ENCODE results near the gene GPBAR1.

Gene GPBAR1

GRCh38 chr2:218286570-218287459 lies 26.0 kb downstream of the GPBAR1 start:
- peak; percentile 91 for DNase-seq

DNA sequence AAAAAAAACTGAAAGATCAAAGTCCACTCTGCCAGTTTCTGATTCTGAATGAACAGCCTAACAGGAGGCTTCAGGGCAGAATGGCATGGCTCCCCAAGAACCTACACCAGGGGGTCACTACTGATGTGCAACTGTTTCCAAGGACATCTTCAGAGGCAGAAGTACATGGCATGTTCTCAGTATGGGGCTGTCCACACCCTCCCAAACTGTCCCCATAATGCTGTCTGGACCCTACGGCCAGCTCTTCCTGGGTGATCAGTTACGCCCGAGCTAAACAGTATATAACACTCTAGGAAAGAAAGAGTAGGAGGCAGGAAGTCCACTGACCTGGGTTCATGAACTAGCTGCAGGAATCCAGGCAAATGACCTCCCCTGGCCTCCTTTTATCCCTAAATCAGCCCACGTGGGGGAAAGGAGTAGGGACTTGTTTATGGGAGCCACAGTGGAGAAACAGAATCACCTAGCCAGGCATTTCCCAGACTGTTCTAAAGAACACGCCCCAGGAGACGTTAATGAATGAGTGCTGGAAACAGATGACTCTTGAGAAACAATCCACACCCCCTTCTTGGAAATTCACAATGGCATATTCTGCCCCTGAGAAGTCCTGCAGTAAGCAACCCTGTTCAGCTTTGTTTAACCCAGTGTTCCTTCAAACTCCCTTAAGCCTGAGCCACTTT lies 29.0 kb downstream of the GPBAR1 start:
- no peak for DNase-seq

GRCh38 chr2:218290316-218291261 lies 29.8 kb downstream of the GPBAR1 start:
- DNase-seq: no peak

GRCh38 chr2:218291318-218292047 lies 30.7 kb downstream of the GPBAR1 start:
- no peak for DNase-seq

DNA sequence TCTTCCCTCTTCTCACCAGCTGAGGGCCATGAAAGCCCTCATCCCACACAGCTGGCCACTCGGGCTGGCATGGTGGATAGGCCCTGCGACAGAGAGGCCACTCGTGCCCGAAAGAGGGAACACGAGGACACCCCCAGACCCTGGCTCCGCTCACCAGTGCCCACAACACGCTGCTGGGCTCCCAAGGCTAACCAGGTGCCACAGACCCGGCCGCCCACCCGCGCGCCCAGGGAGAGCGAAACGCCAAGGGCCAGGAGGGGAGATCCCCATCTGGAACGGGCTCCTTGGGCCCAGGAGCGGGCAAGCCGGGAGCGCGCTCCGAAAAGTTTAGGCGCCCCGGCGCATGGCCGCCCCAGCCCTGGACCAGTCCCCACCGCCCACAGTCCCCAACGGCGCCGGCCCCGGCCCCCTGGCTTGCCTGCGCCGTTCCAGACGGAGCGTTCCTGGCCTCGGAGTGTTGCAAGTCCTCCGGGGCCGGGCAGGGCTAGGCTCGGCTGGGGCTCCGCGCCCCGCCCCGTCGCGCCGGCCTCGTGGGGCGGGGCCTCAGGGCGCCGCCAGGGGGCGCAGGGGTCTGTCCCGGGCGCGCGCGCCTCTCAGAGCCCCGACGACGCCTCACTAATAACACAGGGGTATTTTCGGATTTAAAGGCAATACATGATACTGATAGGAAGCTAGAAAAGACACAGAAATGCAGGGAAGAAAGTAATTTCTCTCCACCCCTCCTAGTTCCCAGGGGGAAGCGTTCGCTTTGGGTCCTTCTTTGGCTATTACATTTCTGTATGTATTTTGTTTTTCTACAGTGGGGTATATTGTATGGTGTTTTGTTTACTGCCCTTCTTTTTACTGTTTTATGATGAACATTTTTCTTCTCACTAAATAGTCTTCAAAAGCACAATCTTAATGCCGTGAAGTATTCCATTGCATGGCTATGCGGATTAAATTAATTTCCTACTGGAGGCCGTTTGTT lies 31.5 kb downstream of the GPBAR1 start, which contains the start of gene TMBIM1:
TSS of gene TMBIM1 (minus strand) at position 456 of the 967 bp plus-strand sequence. CDS start 10,362 bp downstream, outside the sequence.
- peak; percentile 70 for DNase-seq

DNA sequence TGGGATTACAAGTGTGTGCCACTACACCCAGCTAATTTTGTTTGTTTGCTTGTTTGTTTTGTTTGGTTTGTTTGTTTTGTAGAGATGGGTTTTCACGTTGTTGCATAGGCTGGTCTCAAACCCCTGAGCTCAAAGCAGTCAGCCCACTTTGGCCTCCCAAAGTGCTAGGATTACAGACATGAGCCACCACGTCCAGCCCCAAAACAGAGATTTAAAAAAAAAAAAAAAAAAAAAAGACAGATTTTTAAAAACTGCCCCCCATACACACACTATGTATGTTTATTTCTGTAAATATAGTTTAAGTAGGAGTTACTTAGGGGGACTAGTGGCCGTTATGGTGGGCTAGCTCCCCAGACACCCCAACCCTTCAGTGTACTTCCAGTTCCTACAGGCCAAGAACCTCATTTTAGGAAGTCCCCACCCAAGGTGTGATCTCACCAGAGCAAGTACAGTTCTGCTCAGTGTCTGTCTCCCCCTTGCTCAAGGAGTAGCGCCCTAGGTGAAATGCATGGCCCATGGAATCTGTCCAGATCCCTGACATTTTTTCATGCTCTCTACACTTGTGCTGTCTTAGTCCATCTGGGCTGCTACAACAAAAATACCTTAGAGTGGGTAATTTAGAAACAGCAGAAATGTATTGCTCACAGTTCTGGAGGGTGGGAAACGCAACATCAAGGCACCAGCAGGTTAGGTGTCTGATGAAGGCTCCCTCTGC lies 33.1 kb downstream of the GPBAR1 start:
- no peak for DNase-seq

GRCh38 chr2:218294430-218295022 lies 33.7 kb downstream of the GPBAR1 start:
- no peak for DNase-seq

DNA sequence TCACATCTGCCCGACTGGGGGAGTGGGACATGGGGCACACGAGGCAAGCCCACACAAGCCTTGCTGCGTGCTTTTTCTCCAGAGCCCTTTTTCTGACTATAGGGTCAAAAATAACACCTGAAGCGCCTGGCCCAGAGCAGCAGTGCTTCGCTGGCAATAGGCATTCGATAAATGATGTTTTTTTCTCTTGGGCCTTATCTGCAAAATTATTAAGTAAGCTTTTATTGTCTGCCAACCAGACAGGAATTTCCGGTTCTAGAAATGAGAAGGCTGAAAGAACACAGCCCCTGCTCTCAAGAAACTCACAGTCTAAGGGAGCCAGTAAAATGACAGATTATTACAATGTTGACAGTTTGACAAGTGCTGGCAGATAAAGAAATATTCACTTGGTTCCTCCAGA lies 34.2 kb downstream of the GPBAR1 start:
- no peak for DNase-seq

DNA sequence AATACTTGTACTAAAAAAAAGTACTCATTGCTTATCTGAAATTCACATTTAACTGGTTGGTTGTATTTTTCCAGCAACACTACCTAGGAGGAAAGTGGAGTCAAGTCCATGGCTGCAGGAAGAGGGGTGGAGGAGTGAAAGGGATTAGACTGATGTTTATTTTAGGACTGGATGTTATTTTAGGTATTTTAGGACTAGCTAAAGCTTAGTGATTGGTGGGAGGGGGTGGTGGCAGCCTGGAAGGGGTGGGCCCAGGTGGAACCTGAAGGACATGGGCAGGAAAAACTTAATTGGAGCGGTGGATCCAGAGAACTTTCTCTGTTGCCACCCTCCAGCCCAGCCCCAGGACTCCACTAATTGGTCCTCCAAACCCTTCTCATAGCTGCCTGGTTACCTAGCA lies 35.4 kb downstream of the GPBAR1 start:
- DNase-seq: no peak

- no peak for DNase-seq
Measured at GRCh38 chr2:218296847-218297246, 36.0 kb downstream of the GPBAR1 start.

DNA sequence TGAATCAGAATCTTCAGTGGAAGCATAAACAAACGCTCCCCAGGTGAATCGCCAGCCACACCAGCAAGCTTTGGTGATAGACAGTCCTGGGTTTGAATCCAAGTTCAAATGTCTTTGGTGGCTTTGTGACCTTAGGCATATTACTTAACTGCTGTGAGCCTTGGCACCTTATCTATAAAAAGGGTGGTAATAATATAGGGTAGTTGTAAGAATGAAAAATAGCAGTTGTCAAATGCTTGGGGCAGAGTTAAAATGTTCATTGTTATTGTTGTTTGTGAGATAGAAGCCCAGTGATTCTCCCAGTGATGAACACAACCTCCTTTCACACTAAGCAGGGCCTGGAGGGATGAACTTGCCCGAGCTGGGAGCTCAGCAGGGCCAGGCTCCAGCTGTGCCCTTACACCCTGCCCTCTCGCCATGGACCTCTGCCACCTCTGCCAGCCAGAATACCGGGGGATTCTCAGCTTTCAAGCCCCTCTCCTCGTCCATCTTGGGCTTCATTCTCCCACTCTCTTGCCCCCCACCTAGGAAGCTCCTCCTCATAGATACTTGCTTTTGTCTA lies 37.6 kb downstream of the GPBAR1 start:
- DNase-seq: no peak

DNA sequence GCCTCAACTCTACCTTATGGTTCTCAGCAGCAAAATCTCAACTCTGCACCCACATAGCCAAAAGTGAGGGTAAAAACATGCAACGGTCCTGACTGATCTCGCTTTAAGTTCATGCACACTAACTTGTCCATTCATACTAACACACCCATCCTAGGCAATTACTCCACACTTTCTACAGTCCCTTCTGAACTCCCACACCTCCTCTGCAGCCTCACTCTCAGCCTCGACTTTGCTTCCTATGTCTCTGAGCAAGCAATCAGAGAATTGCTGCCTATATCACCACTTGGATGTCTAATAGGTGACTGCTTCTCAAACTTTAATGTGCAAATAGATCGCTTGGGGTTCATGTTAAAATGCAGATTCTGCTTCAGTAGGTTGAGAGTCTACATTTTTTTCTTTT lies 39.3 kb downstream of the GPBAR1 start:
- DNase-seq: no peak

GRCh38 chr2:218301176-218301819 lies 40.5 kb downstream of the GPBAR1 start:
- peak; percentile 72 for DNase-seq

GRCh38 chr2:218305383-218305782 lies 44.6 kb downstream of the GPBAR1 start:
- no peak for DNase-seq

DNA sequence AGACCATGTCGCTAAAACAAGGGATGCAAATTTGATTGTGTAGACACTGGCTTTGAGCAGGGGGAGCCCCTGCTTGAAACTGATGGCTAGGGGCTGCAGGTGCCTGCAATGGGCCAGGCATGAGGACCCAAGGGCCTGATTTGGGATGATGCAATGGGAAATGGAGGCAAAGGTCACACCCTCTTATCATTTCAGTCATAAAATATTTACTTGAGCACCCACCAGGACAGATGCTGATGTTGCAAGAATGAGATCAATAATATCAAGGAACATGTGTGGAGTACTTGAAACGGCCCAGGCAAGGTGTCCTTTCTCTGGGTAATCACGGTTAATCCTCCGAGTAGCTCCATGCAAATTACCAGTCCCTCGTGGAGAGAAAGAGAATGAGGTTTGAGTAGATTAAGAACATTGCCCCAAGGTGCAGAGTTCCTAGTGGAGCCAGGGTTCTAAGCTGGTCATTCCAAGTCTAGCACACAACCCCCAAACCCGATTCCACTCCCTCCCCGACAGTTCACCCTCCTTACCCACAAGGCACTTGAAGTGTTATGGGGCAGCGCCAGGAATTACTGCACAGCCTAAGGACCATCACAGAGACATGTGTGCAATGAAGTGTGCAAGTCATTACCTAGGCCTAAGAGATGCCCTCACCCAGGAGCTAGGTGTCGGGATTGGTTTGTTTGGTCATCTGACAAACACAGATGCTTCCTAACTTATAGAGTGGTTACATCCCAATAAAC lies 45.5 kb downstream of the GPBAR1 start:
- no peak for DNase-seq

- DNase-seq: no peak
Measured at GRCh38 chr2:218307415-218308090, 46.7 kb downstream of the GPBAR1 start.

DNA sequence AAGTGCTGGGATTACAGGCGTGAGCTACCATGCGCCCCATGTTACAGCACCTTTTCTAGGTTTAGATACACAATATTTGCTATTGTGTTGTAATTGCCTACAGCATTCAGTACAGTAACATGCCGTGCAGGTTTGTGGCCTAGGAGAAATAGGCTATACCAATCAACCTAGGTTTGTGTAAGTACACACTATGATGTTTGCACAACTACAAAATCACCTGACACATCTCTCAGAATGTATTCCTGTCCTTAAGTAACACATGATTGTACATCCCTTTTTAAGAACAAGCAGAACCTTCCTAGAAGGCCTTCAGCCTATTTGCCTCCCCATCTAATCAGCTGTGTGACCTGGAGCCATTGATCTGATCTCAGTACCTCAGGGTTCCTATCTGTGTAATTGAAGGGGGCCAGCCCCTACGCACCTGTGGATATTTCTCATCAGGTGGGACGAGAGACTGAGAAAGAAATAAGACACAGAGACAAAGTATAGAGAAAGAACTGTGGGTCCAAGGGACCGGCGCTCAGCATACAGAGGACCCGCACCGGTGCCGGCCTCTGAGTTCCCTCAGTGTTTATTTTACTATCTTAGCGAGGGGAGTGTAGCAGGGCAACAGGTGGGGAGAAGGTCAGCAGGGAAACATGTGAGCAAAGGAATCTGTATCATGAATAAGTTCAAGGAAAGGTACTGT lies 50.2 kb downstream of the GPBAR1 start:
- no peak for DNase-seq

Data from fibroblast of skin of abdomen (primary cell).